ENCODE measurements around the gene HOXB1. TPM values are rescaled to one million over a fixed set of nuclear protein-coding genes. Genes with fewer than 3 reads are reported as not detected.

HOXB1 gene
- total and polyA plus RNA-seq, 2 of the 8 experiments (the other 6 are each of a cell fraction or from before 2014, with no cell fraction given) = not detected

GRCh38 chr17:48579471-48579759 is 48.6 kb upstream of the HOXB1 start:
- no peak overlapping the region for H4K8ac ChIP-seq (ENCODE audit: extremely low read depth, insufficient read depth, low read length)
- H3K27ac ChIP-seq (ENCODE audit: low read depth, low read length) = no peak overlapping the region
- no peak overlapping the region for H2BK20ac ChIP-seq (ENCODE audit: low read length)
- no peak overlapping the region for H4K91ac ChIP-seq (replicated peaks; ENCODE audit: insufficient read length, low read length)
- H2AK5ac ChIP-seq (ENCODE audit: low read depth, low read length) = no peak overlapping the region
- H3K14ac ChIP-seq (ENCODE audit: insufficient read length) = no peak overlapping the region
- H3K23me2 ChIP-seq (ENCODE audit: low read depth, low read length) = no peaks in the 10 kb centered on the region
- no peak overlapping the region for H3K4ac ChIP-seq (replicated peaks; ENCODE audit: insufficient read length, low read depth, low read length)
- peaks cover 0 to 13% (median 3%) of the 10 kb centered on the region in 4 experiments; a peak in 5 of 7 replicates for H3K4me1 ChIP-seq (replicated peaks in 1 of 4; ENCODE audit: control insufficient read depth in 3 of 4, insufficient read depth in 4 of 4, low read length in 3 of 4)
- WGBS, 2 experiments (ENCODE audit: extremely low coverage in 1 of 2, insufficient coverage in 1 of 2, insufficient read length in 1 of 2, insufficient replicate concordance in 2 of 2, low coverage in 1 of 2, low lambda C conversion rate in 2 of 2, missing lambda C conversion rate in 1 of 2) = 12% methylated on average over 7 of the region's 7 CpGs; no CpG with 5 or more reads in 1 of the 2 experiments
- no peak for DNase-seq (ENCODE audit: low read depth in 1 of 2, low spot score in 2 of 2)
- H3K27me3 ChIP-seq (replicated peaks in 1 of 4; ENCODE audit: control insufficient read depth in 3 of 4, extremely low read depth in 1 of 4, insufficient read depth in 3 of 4, low read length in 3 of 4) = peaks cover 99 to 100% (median 100%) of the 10 kb centered on the region in 4 experiments
- H4K20me1 ChIP-seq (replicated peaks in 1 of 2; ENCODE audit: control insufficient read depth in 1 of 2, insufficient read depth in 2 of 2, low read length in 2 of 2) = peaks cover 19 to 38% of the 10 kb centered on the region in 2 experiments
- H3K36me3 ChIP-seq (ENCODE audit: control insufficient read depth in 2 of 4, insufficient read depth in 4 of 4, low read length in 3 of 4) = peaks cover 0 to 12% (median 0%) of the 10 kb centered on the region in 4 experiments; a peak in 1 of 8 replicates
- H3K4me2 ChIP-seq (ENCODE audit: insufficient read depth in 1 of 2, low read depth in 2 of 2, low read length in 2 of 2) = no peak overlapping the region; a peak in 1 of 4 replicates
- no peaks in the 10 kb centered on the region for H3K9me3 ChIP-seq (ENCODE audit: insufficient read depth in 2 of 2, low read depth in 1 of 2, low read length in 1 of 2)
- H2BK5ac ChIP-seq (ENCODE audit: low read depth, low read length) = no peak overlapping the region
- no peak overlapping the region for H3K9ac ChIP-seq (replicated peaks in 1 of 4; ENCODE audit: extremely low read depth in 1 of 4, low read depth in 3 of 4, low read length in 3 of 4)
- TF ChIP-seq SP4 (IDR thresholded peaks at IDR 0.05; ENCODE audit: low read length) (no peak), CBX8 (IDR thresholded peaks at IDR 0.05; ENCODE audit: borderline replicate concordance, low read depth, low read length) (0 out of 2 replicates have a peak, but pooled peaks have one; percentile 35), KDM5A (IDR thresholded peaks at IDR 0.05; ENCODE audit: low read length) (no peak), EZH2 (IDR thresholded peaks at IDR 0.05; ENCODE audit: low read depth, low read length, severe bottlenecking) (peak; percentile 97)
- no peak overlapping the region for H3K56ac ChIP-seq (replicated peaks; ENCODE audit: insufficient read length, low read depth, low read length)
- no peak for FAIRE-seq
- no peaks in the 10 kb centered on the region for H3K79me2 ChIP-seq (ENCODE audit: control insufficient read depth in 1 of 2, insufficient read depth in 2 of 2, low read length in 2 of 2)
- H2BK120ac ChIP-seq (replicated peaks; ENCODE audit: low read depth, low read length) = no peak overlapping the region
- H2BK15ac ChIP-seq (ENCODE audit: low read length) = no peak overlapping the region
- H2AFZ ChIP-seq (ENCODE audit: low read length) = no peak overlapping the region
- H3K18ac ChIP-seq (ENCODE audit: extremely low read depth, low read length) = no peak overlapping the region
- ChIA-PET POLR2A (ENCODE audit: partially characterized antibody) (no interaction called here), CTCF (ENCODE audit: partially characterized antibody) (interaction anchor here (1.0 to 1.5 kb wide), 5 partner anchors 10 to 15 kb away, joined by 3 to 5 read pairs (median 4); no protein-coding TSS in a partner anchor)
- no peak overlapping the region for H2BK12ac ChIP-seq (ENCODE audit: low read depth, low read length)
- no peak overlapping the region for H3K4me3 ChIP-seq (ENCODE audit: extremely low read depth in 1 of 4, insufficient read depth in 2 of 4, low read depth in 3 of 4, low read length in 4 of 4)
- no peak overlapping the region for H4K5ac ChIP-seq (ENCODE audit: insufficient read length, low read depth, low read length)
- H3K23ac ChIP-seq (ENCODE audit: insufficient read length) = no peak overlapping the region
- no peaks in the 10 kb centered on the region for H3K79me1 ChIP-seq (ENCODE audit: low read depth, low read length)
